A549 (cell line): ENCODE measurements around the gene TAC3.

Experiments
- CTCF ChIP-seq: fragments of >200 bp; sonication (Bioruptor Twin); formaldehyde crosslinking; IDR thresholded peaks from 3 replicates; pipeline ENCODE4 v1.5.1; 2016
- EP300 ChIP-seq, 2 experiments: fragments of >200 bp; sonication (Bioruptor Twin); formaldehyde crosslinking; IDR thresholded peaks; 2 replicates in 1 of 2; 3 replicates in 1 of 2; pipeline ENCODE4 v1.6.1; 2016 to 2017
- ESRRA ChIP-seq: fragments of 150-350 bp; IDR thresholded peaks from 2 replicates; pipeline ENCODE4 v1.6.1; 2014; ENCODE audit warnings: mild to moderate bottlenecking, low read length, borderline replicate concordance
- HMGXB4 ChIP-seq: fragments of 250-450 bp; sonication (Bioruptor Pico); IDR thresholded peaks from 2 replicates; pipeline ENCODE4 v1.5.0; 2021; ENCODE audit warnings: mild to moderate bottlenecking, moderate library complexity, borderline replicate concordance
- POLR2A ChIP-seq: IDR thresholded peaks from 2 replicates; pipeline ENCODE4 v1.6.1; 2012; ENCODE audit warnings: mild to moderate bottlenecking, low read length
- RAD21 ChIP-seq, 2 experiments: fragments of >200 bp in 1 of 2; sonication (Bioruptor Twin) in 1 of 2; formaldehyde crosslinking in 1 of 2; IDR thresholded peaks in 1 of 2; conservative IDR thresholded peaks in 1 of 2; 2 replicates in 1 of 2; 3 replicates in 1 of 2; pipeline ENCODE4 v1.6.1; 2012 to 2018; ENCODE audit warnings: inconsistent platforms in 1 of 2
- REST ChIP-seq: fragments of 200-600 bp; sonication (generic); IDR thresholded peaks from 2 replicates; pipeline ENCODE4 v1.6.1; 2016; ENCODE audit warnings: antibody characterized with exemption, mild to moderate bottlenecking, moderate library complexity
- RNF2 ChIP-seq: fragments of 200-600 bp; sonication (generic); IDR thresholded peaks from 2 replicates; pipeline ENCODE4 v1.6.1; 2016; ENCODE audit warnings: low read depth, mild to moderate bottlenecking, antibody characterized with exemption, moderate library complexity, borderline replicate concordance
- SREBF2 ChIP-seq: fragments of 450-650 bp; IDR thresholded peaks from 2 replicates; pipeline ENCODE4 v1.6.1; 2014; ENCODE audit warnings: mild to moderate bottlenecking, moderate library complexity
- ZC3H11A ChIP-seq: fragments of 450-650 bp; IDR thresholded peaks from 2 replicates; pipeline ENCODE4 v1.6.1; 2014; ENCODE audit warnings: antibody characterized with exemption, mild to moderate bottlenecking
- TF ChIP-seq, protein P1 (sequence below): IDR thresholded peaks from 2 replicates; pipeline ENCODE4 v1.6.1; 2012
- TF ChIP-seq, protein P2 (sequence below): fragments of 150-350 bp; IDR thresholded peaks from 2 replicates; pipeline ENCODE4 v1.6.1; 2014; ENCODE audit warnings: low read depth, mild to moderate bottlenecking, low read length

DNA sequence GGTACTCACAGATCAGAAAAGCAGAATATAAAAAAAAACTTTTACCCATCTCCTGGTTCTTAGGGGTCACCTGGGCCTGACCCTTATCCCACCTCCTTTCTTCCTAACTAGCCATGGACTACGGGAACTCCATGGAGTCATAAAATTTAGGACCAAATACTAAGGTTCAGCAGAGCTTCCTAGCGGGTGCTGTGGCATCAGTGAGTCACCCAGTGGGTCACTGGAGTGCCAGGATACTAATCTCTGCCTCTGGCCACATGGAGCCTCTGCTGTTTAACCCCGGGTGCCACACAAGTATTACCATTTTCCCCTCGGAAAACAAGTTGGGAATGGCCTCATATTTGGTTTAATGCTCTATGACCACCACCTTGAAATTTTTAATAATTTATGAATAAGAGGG lies 16.9 kb downstream of the TAC3 start:
- TF ChIP-seq ZC3H11A = no peak
- no peak for TF ChIP-seq RNF2
- TF ChIP-seq POLR2A = no peak
- no peak for TF ChIP-seq CTCF
- TF ChIP-seq, protein P1, sequence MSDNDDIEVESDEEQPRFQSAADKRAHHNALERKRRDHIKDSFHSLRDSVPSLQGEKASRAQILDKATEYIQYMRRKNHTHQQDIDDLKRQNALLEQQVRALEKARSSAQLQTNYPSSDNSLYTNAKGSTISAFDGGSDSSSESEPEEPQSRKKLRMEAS = no peak
- no peak for TF ChIP-seq HMGXB4 (CRISPR knock-in tag)
- no peak for TF ChIP-seq RAD21 (conservative IDR thresholded peaks at IDR 0.05 in 1 of 2, IDR thresholded peaks at IDR 0.05 in 1 of 2)
- no peak for TF ChIP-seq ESRRA
- no peak for TF ChIP-seq REST
- TF ChIP-seq SREBF2 = no peak
- TF ChIP-seq EP300 (IDR thresholded peaks at IDR 0.05) = no peak
- TF ChIP-seq, protein P2, sequence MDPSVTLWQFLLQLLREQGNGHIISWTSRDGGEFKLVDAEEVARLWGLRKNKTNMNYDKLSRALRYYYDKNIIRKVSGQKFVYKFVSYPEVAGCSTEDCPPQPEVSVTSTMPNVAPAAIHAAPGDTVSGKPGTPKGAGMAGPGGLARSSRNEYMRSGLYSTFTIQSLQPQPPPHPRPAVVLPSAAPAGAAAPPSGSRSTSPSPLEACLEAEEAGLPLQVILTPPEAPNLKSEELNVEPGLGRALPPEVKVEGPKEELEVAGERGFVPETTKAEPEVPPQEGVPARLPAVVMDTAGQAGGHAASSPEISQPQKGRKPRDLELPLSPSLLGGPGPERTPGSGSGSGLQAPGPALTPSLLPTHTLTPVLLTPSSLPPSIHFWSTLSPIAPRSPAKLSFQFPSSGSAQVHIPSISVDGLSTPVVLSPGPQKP = no peak
